GM18873 (cell line): ENCODE measurements around the gene STXBP1.

Experiments
- ATAC-seq: cut with Tn5 transposase; IDR thresholded peaks from one replicate; pipeline ENCODE4 v1.9.1; 2021; ENCODE audit warnings: mild to moderate bottlenecking, moderate library complexity, moderate number of reproducible peaks; ENCODE audit not compliant: unreplicated experiment, low FRiP score

STXBP1 gene

GRCh38 chr9:127644146-127644827, 32.2 kb downstream of the STXBP1 start:
- ATAC-seq = no peak

GRCh38 chr9:127644943-127645342, 32.9 kb downstream of the STXBP1 start:
- ATAC-seq = no peak

GRCh38 chr9:127647451-127647850, 35.4 kb downstream of the STXBP1 start:
- no peak for ATAC-seq

GRCh38 chr9:127650518-127650917, 38.4 kb downstream of the STXBP1 start:
- no peak for ATAC-seq

GRCh38 chr9:127651697-127652610, 39.9 kb downstream of the STXBP1 start:
- ATAC-seq = no peak

- ATAC-seq = no peak
Measured at GRCh38 chr9:127652733-127653132, 40.7 kb downstream of the STXBP1 start.

- ATAC-seq = no peak
Measured at GRCh38 chr9:127654619-127655018, 42.5 kb downstream of the STXBP1 start.

- ATAC-seq = no peak
Measured at GRCh38 chr9:127658428-127658827, 46.4 kb downstream of the STXBP1 start.

- no peak for ATAC-seq
Measured at GRCh38 chr9:127660886-127661741, 49.0 kb downstream of the STXBP1 start.

GRCh38 chr9:127662617-127663016, 50.5 kb downstream of the STXBP1 start:
- ATAC-seq = no peak

GRCh38 chr9:127664324-127664677, 52.2 kb downstream of the STXBP1 start:
- no peak for ATAC-seq

- no peak for ATAC-seq
Measured at GRCh38 chr9:127664678-127665507, 52.8 kb downstream of the STXBP1 start.

- no peak for ATAC-seq
Measured at GRCh38 chr9:127667127-127667844, 55.2 kb downstream of the STXBP1 start.

- no peak for ATAC-seq
Measured at GRCh38 chr9:127667906-127668305, 55.8 kb downstream of the STXBP1 start.

GRCh38 chr9:127673234-127673633, 61.2 kb downstream of the STXBP1 start:
- ATAC-seq = no peak

- no peak for ATAC-seq
Measured at GRCh38 chr9:127676638-127677037, 64.6 kb downstream of the STXBP1 start.

GRCh38 chr9:127679506-127679905, 67.4 kb downstream of the STXBP1 start:
- no peak for ATAC-seq

GRCh38 chr9:127680226-127680625, 68.1 kb downstream of the STXBP1 start:
- no peak for ATAC-seq

GRCh38 chr9:127680846-127681245, 68.8 kb downstream of the STXBP1 start:
- ATAC-seq = no peak
